ENCODE results near the gene PCARE.
"Not testable (repeated sequence)": the region's sequence is repeated elsewhere in the genome, so short reads cannot be mapped to it uniquely, and the experiment has no call there.

PCARE gene

GRCh38 chr2:29097569-29097968 is 23.2 kb upstream of the PCARE start:
- TF ChIP-seq CTCF (conservative IDR thresholded peaks at IDR 0.05; ENCODE audit: low read depth, low read length) = no peak
- H3K4me3 ChIP-seq (ENCODE audit: low read depth, low read length) = no peak overlapping the region
- DNase-seq (ENCODE audit: low read depth) = no peak

- no peak overlapping the region for H3K4me3 ChIP-seq (ENCODE audit: low read depth, low read length)
- TF ChIP-seq CTCF (conservative IDR thresholded peaks at IDR 0.05; ENCODE audit: low read depth, low read length) = no peak
- no peak for DNase-seq (ENCODE audit: low read depth)
Observed at GRCh38 chr2:29096969-29097368, 22.6 kb upstream of the PCARE start.

- H3K4me3 ChIP-seq (ENCODE audit: low read depth, low read length) = not testable (repeated sequence)
- DNase-seq (ENCODE audit: low read depth) = peak; percentile 19
Observed at GRCh38 chr2:29090311-29090710, 16.0 kb upstream of the PCARE start.

- H3K4me3 ChIP-seq (ENCODE audit: low read depth, low read length) = no peak overlapping the region
- no peak for DNase-seq (ENCODE audit: low read depth)
- TF ChIP-seq CTCF (conservative IDR thresholded peaks at IDR 0.05; ENCODE audit: low read depth, low read length) = no peak
Observed at GRCh38 chr2:29084554-29084953, 10.2 kb upstream of the PCARE start.

- DNase-seq (ENCODE audit: low read depth) = no peak
- H3K4me3 ChIP-seq (ENCODE audit: low read depth, low read length) = no peak overlapping the region
- TF ChIP-seq CTCF (conservative IDR thresholded peaks at IDR 0.05; ENCODE audit: low read depth, low read length) = no peak
Observed at GRCh38 chr2:29082804-29083495, 8.6 kb upstream of the PCARE start.

- TF ChIP-seq CTCF (conservative IDR thresholded peaks at IDR 0.05; ENCODE audit: low read depth, low read length) = no peak
- no peak overlapping the region for H3K4me3 ChIP-seq (ENCODE audit: low read depth, low read length)
- peak; percentile 68 for DNase-seq (ENCODE audit: low read depth)
Observed at GRCh38 chr2:29080886-29081743, 6.8 kb upstream of the PCARE start.

- TF ChIP-seq CTCF (conservative IDR thresholded peaks at IDR 0.05; ENCODE audit: low read depth, low read length) = no peak
- no peak overlapping the region for H3K4me3 ChIP-seq (ENCODE audit: low read depth, low read length)
- DNase-seq (ENCODE audit: low read depth) = no peak
Observed at GRCh38 chr2:29079887-29080286, 5.6 kb upstream of the PCARE start.

Measured in choroid plexus epithelial cell (primary cell).